Hematopoietic multipotent progenitor cell treated with erythropoietin and hydrocortisone succinate and interleukin-3 and kit ligand, for 8 days (in vitro differentiated cells): Measurements from ENCODE around the gene ADAM17.
A peak's percentile ranks its signal among the peaks of the same experiment; 100 is the strongest.
"Not testable (repeated sequence)": the region's sequence is repeated elsewhere in the genome, so short reads cannot be mapped to it uniquely, and the experiment has no call there.

Experiments used
- DNase-seq: peaks from one replicate; pipeline ENCODE4 v3.0.0-alpha.2; 2015

Gene ADAM17

GRCh38 chr2:9518780-9519179 lies 36.9 kb downstream of the ADAM17 start:
- no peak for DNase-seq

- no peak for DNase-seq
These were observed 37.5 kb downstream of the ADAM17 start for GRCh38 chr2:9518163-9518562.

GRCh38 chr2:9517118-9517782 lies 38.4 kb downstream of the ADAM17 start:
- DNase-seq, result peak; percentile 47

- not testable (repeated sequence) for DNase-seq
These were observed 41.7 kb downstream of the ADAM17 start for GRCh38 chr2:9513946-9514345.

- no peak for DNase-seq
These were observed 46.7 kb downstream of the ADAM17 start for GRCh38 chr2:9508931-9509330.

GRCh38 chr2:9498210-9498609 lies 57.4 kb downstream of the ADAM17 start:
- no peak for DNase-seq

- DNase-seq, result no peak
These were observed 58.6 kb downstream of the ADAM17 start for GRCh38 chr2:9497017-9497416.

- DNase-seq, result no peak
These were observed 61.5 kb downstream of the ADAM17 start for GRCh38 chr2:9494081-9494480.

- no peak for DNase-seq
These were observed 62.2 kb downstream of the ADAM17 start for GRCh38 chr2:9493478-9493877.

GRCh38 chr2:9492927-9493326 lies 62.7 kb downstream of the ADAM17 start:
- DNase-seq, result no peak

GRCh38 chr2:9490789-9491188 lies 64.8 kb downstream of the ADAM17 start:
- DNase-seq, result no peak

- DNase-seq, result no peak
These were observed 66.8 kb downstream of the ADAM17 start for GRCh38 chr2:9488583-9489547.

GRCh38 chr2:9484533-9484932 lies 71.1 kb downstream of the ADAM17 start:
- DNase-seq, result no peak

- DNase-seq, result no peak
These were observed 72.5 kb downstream of the ADAM17 start for GRCh38 chr2:9483107-9483506.

- no peak for DNase-seq
These were observed 75.5 kb downstream of the ADAM17 start for GRCh38 chr2:9480157-9480556.

- no peak for DNase-seq
These were observed 77.1 kb downstream of the ADAM17 start for GRCh38 chr2:9478526-9478925.

- no peak for DNase-seq
These were observed 77.7 kb downstream of the ADAM17 start for GRCh38 chr2:9477914-9478313.

- DNase-seq, result peak; percentile 52
These were observed 81.1 kb downstream of the ADAM17 start, which contains the start of gene IAH1 for GRCh38 chr2:9474361-9475057. Gene IAH1 (plus strand): TSS chr2:9474551. CDS start chr2:9474567, 16 bp downstream.

GRCh38 chr2:9473985-9474360 lies 81.7 kb downstream of the ADAM17 start:
- DNase-seq, result peak; percentile 39

- no peak for DNase-seq
These were observed 82.2 kb downstream of the ADAM17 start for GRCh38 chr2:9473308-9473984.

GRCh38 chr2:9472511-9472910 lies 83.1 kb downstream of the ADAM17 start:
- peak; percentile 83 for DNase-seq

GRCh38 chr2:9471206-9471605 lies 84.4 kb downstream of the ADAM17 start:
- DNase-seq, result no peak

- DNase-seq, result no peak
These were observed 87.9 kb downstream of the ADAM17 start for GRCh38 chr2:9467687-9468086.
